GM23338 (cell line): Measurements from ENCODE around the gene SUSD1. TPM values are rescaled to one million over a fixed set of nuclear protein-coding genes. Genes with fewer than 3 reads are reported as not detected.

Experiments
- ATAC-seq: fragments of 200-7000 bp; cut with Tn5 transposase; 3 replicates; pipeline ENCODE4 v1.9.1; 2020
- DNase-seq: peaks from one replicate; pipeline ENCODE4 v3.0.0-alpha.2; 2015; ENCODE audit warnings: low spot score
- H2AFZ ChIP-seq: fragments of 200-600 bp; sonication (generic); 2 replicates; pipeline ENCODE4 v1.8.0; 2016; ENCODE audit warnings: antibody characterized with exemption, mild to moderate bottlenecking, moderate library complexity
- H3F3A ChIP-seq: fragments of 200-600 bp; sonication (generic); replicated peaks from 2 replicates; pipeline ENCODE4 v1.8.0; 2017; ENCODE audit warnings: antibody characterized with exemption, mixed run types, low read depth
- H3K27ac ChIP-seq: fragments of 200-600 bp; sonication (generic); 2 replicates; pipeline ENCODE4 v1.6.1; 2016; ENCODE audit warnings: low read depth
- H3K27me3 ChIP-seq: fragments of 200-600 bp; sonication (generic); 2 replicates; pipeline ENCODE4 v1.8.0; 2016; ENCODE audit warnings: mild to moderate bottlenecking, mixed run types, moderate library complexity; ENCODE audit not compliant: insufficient read depth
- H3K36me3 ChIP-seq: fragments of 200-600 bp; sonication (generic); 2 replicates; pipeline ENCODE4 v1.8.0; 2016; ENCODE audit warnings: mild to moderate bottlenecking; ENCODE audit not compliant: insufficient read depth
- H3K4me1 ChIP-seq: fragments of 200-600 bp; sonication (generic); 2 replicates; pipeline ENCODE4 v1.8.0; 2016; ENCODE audit warnings: mild to moderate bottlenecking, moderate library complexity; ENCODE audit not compliant: insufficient read depth
- H3K4me2 ChIP-seq: fragments of 200-600 bp; sonication (generic); 2 replicates; pipeline ENCODE4 v1.7.1; 2017; ENCODE audit warnings: mixed run types
- H3K4me3 ChIP-seq: fragments of 200-600 bp; sonication (generic); 2 replicates; pipeline ENCODE4 v1.6.1; 2016; ENCODE audit warnings: mixed run types
- H3K79me2 ChIP-seq: fragments of 200-600 bp; sonication (generic); replicated peaks from 2 replicates; pipeline ENCODE4 v1.8.0; 2017; ENCODE audit warnings: mild to moderate bottlenecking; ENCODE audit not compliant: insufficient read depth
- H3K9me2 ChIP-seq: fragments of 200-600 bp; sonication (generic); 2 replicates; pipeline ENCODE4 v1.8.0; 2017; ENCODE audit not compliant: insufficient read depth
- H4K20me1 ChIP-seq: fragments of 200-600 bp; sonication (generic); replicated peaks from 2 replicates; pipeline ENCODE4 v1.8.0; 2017; ENCODE audit warnings: mild to moderate bottlenecking; ENCODE audit not compliant: insufficient read depth
- H3K27ac Mint-ChIP-seq: 2 replicates; pipeline ENCODE4 v1.8.0; 2020; ENCODE audit warnings: inconsistent platforms, mild to moderate bottlenecking, moderate library complexity, mixed read lengths
- H3K27me3 Mint-ChIP-seq: 3 replicates; pipeline ENCODE4 v1.8.0; 2022; ENCODE audit warnings: low read depth, mild to moderate bottlenecking, moderate library complexity, mixed read lengths, inconsistent platforms; ENCODE audit not compliant: insufficient read depth, poor library complexity
- H3K36me3 Mint-ChIP-seq: 3 replicates; pipeline ENCODE4 v1.8.0; 2021; ENCODE audit warnings: low read depth, mild to moderate bottlenecking, inconsistent platforms, moderate library complexity, mixed read lengths
- H3K4me1 Mint-ChIP-seq: 3 replicates; pipeline ENCODE4 v1.8.0; 2020; ENCODE audit warnings: mild to moderate bottlenecking, inconsistent platforms, mixed read lengths
- H3K4me3 Mint-ChIP-seq: 3 replicates; pipeline ENCODE4 v1.8.0; 2021; ENCODE audit warnings: moderate library complexity, mild to moderate bottlenecking, inconsistent platforms, mixed read lengths
- H3K9me3 Mint-ChIP-seq: 3 replicates; pipeline ENCODE4 v1.8.0; 2020; ENCODE audit warnings: moderate library complexity, mild to moderate bottlenecking, inconsistent platforms, mixed read lengths
- EZH2 ChIP-seq: fragments of 200-600 bp; sonication (generic); IDR thresholded peaks from one replicate; pipeline ENCODE4 v1.8.0; 2017; ENCODE audit warnings: antibody characterized with exemption, mild to moderate bottlenecking, low read depth; ENCODE audit not compliant: unreplicated experiment
- JUNB ChIP-seq: IDR thresholded peaks from one replicate; pipeline ENCODE4 v1.6.1; 2016; ENCODE audit warnings: antibody characterized with exemption; ENCODE audit not compliant: unreplicated experiment
- POLR2AphosphoS5 ChIP-seq: IDR thresholded peaks from 2 replicates; pipeline ENCODE4 v1.6.1; 2016; ENCODE audit warnings: antibody characterized with exemption, low read depth
- ZNF114 ChIP-seq: fragments of 250-450 bp; sonication (Bioruptor Pico); IDR thresholded peaks from 2 replicates; pipeline ENCODE4 v1.5.0; 2020; ENCODE audit warnings: mild to moderate bottlenecking, moderate library complexity
- ZNF331 ChIP-seq: fragments of 250-450 bp; sonication (Bioruptor Pico); IDR thresholded peaks from 2 replicates; pipeline ENCODE4 v1.5.0; 2020; ENCODE audit warnings: low read depth, mild to moderate bottlenecking, moderate library complexity
- polyA plus RNA-seq: library from polyadenylated mRNA; unstranded; fragments of >200 nt; fragmentation: Nextera tagmentation; extraction: Ambion mirVana; gene quantifications from 2 replicates; pipeline ENCODE4 v1.2.1, GENCODE V29; 2016
- total RNA-seq: library from RNA; depleted of rRNA; stranded (reverse); fragments of >200 nt; shearing (Covaris generic); gene quantifications from 2 replicates; pipeline ENCODE4 v1.2.3, GENCODE V29; 2014
- TF ChIP-seq, protein P1 (sequence below): IDR thresholded peaks from one replicate; pipeline ENCODE4 v1.6.1; 2018; ENCODE audit warnings: antibody characterized with exemption; ENCODE audit not compliant: unreplicated experiment
- TF ChIP-seq, protein P2 (sequence below): IDR thresholded peaks from 2 replicates; pipeline ENCODE4 v1.6.1; 2016; ENCODE audit warnings: antibody characterized with exemption
- TF ChIP-seq, protein P3 (sequence below), 2 experiments: fragments of 200-600 bp in 1 of 2; sonication (generic) in 1 of 2; conservative IDR thresholded peaks; 2 replicates each; pipeline versions ENCODE4 v1.5.1 to v1.6.1; 2016 to 2017; ENCODE audit warnings: antibody characterized with exemption in 2 of 2, low read depth in 2 of 2, mild to moderate bottlenecking in 2 of 2, moderate library complexity in 1 of 2

Gene SUSD1
- total and polyA plus RNA-seq, 2 experiments from 2014 or later, result 1.2 to 6.4 TPM

DNA sequence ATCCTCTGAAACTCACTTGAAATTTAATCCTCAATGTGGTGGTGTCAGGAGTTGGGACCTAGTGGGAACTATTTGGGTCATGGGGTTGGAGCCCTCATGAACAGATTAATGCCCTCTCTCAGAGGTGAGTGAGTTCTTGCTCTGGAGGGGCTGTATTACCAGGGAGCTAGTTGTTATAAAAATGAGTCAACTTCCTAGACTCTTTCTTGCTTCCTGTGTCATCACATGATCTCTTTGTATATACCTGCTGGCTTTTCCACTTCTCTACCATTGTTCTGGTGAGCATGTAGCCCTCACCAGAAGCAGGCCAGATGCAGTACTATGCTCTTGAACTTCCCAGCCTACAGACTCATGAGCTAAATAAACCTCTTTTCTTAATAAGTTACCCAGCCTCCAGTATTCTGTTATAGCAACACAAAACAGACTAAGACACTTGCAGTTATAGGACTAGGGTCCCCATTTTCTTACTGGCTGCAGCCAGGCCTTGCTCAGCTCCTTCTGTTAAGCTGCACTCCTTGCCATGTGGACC lies 127.5 kb downstream of the SUSD1 start (continued):
- TF ChIP-seq ZNF331 (CRISPR knock-in tag) (no peak), JUNB (no peak)
- TF ChIP-seq, protein P1, sequence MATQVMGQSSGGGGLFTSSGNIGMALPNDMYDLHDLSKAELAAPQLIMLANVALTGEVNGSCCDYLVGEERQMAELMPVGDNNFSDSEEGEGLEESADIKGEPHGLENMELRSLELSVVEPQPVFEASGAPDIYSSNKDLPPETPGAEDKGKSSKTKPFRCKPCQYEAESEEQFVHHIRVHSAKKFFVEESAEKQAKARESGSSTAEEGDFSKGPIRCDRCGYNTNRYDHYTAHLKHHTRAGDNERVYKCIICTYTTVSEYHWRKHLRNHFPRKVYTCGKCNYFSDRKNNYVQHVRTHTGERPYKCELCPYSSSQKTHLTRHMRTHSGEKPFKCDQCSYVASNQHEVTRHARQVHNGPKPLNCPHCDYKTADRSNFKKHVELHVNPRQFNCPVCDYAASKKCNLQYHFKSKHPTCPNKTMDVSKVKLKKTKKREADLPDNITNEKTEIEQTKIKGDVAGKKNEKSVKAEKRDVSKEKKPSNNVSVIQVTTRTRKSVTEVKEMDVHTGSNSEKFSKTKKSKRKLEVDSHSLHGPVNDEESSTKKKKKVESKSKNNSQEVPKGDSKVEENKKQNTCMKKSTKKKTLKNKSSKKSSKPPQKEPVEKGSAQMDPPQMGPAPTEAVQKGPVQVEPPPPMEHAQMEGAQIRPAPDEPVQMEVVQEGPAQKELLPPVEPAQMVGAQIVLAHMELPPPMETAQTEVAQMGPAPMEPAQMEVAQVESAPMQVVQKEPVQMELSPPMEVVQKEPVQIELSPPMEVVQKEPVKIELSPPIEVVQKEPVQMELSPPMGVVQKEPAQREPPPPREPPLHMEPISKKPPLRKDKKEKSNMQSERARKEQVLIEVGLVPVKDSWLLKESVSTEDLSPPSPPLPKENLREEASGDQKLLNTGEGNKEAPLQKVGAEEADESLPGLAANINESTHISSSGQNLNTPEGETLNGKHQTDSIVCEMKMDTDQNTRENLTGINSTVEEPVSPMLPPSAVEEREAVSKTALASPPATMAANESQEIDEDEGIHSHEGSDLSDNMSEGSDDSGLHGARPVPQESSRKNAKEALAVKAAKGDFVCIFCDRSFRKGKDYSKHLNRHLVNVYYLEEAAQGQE, result no peak
- TF ChIP-seq, protein P2, sequence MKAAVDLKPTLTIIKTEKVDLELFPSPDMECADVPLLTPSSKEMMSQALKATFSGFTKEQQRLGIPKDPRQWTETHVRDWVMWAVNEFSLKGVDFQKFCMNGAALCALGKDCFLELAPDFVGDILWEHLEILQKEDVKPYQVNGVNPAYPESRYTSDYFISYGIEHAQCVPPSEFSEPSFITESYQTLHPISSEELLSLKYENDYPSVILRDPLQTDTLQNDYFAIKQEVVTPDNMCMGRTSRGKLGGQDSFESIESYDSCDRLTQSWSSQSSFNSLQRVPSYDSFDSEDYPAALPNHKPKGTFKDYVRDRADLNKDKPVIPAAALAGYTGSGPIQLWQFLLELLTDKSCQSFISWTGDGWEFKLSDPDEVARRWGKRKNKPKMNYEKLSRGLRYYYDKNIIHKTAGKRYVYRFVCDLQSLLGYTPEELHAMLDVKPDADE, result no peak
- TF ChIP-seq, protein P3, sequence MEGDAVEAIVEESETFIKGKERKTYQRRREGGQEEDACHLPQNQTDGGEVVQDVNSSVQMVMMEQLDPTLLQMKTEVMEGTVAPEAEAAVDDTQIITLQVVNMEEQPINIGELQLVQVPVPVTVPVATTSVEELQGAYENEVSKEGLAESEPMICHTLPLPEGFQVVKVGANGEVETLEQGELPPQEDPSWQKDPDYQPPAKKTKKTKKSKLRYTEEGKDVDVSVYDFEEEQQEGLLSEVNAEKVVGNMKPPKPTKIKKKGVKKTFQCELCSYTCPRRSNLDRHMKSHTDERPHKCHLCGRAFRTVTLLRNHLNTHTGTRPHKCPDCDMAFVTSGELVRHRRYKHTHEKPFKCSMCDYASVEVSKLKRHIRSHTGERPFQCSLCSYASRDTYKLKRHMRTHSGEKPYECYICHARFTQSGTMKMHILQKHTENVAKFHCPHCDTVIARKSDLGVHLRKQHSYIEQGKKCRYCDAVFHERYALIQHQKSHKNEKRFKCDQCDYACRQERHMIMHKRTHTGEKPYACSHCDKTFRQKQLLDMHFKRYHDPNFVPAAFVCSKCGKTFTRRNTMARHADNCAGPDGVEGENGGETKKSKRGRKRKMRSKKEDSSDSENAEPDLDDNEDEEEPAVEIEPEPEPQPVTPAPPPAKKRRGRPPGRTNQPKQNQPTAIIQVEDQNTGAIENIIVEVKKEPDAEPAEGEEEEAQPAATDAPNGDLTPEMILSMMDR (conservative IDR thresholded peaks at IDR 0.05; ENCODE audit: low read depth in 2 of 2), result no peak

DNA sequence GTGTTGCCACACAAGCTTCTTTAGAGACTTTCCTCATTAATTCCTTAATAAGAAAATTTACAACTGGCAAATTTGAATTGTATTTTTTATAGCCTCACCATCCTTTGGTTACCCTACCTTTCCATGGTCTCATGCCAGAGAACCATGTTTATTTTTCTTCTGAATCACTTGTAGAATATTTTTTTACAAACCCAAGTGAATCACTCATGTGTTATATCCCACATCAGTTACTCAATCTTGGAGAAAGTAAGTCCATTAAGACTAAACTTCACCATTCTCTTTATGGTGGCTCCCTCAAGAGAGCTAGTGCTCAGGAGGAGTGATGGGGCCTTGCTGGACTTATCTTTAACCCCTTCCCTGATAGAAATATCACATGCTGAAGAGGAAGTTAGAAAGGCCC lies 128.9 kb downstream of the SUSD1 start:
- H3K9me3 Mint-ChIP-seq, result no peaks in the 10 kb centered on the region; the same call in 2 of the 3 replicates
- H3K27me3 Mint-ChIP-seq, result peaks cover 2% of the 10 kb centered on the region
- no peaks in the 10 kb centered on the region for H3K79me2 ChIP-seq
- DNase-seq (no peak), ATAC-seq (no peak)
- no peaks in the 10 kb centered on the region for H4K20me1 ChIP-seq
- no peak overlapping the region for H3K4me3 Mint-ChIP-seq
- H3K36me3 ChIP-seq, result no peaks in the 10 kb centered on the region
- no peak overlapping the region for H3K4me3 ChIP-seq
- H3K4me1 ChIP-seq, result peaks cover 7% of the 10 kb centered on the region; the same call in 1 of the 2 replicates
- peaks cover 21% of the 10 kb centered on the region for H3K4me1 Mint-ChIP-seq
- H3K27ac Mint-ChIP-seq, result no peak overlapping the region
- no peak overlapping the region for H3K4me2 ChIP-seq
- H3F3A ChIP-seq, result no peaks in the 10 kb centered on the region
- H3K27ac ChIP-seq, result no peak overlapping the region
- H3K9me2 ChIP-seq, result peaks cover 14% of the 10 kb centered on the region
- no peaks in the 10 kb centered on the region for H3K27me3 ChIP-seq
- no peaks in the 10 kb centered on the region; the same call in 2 of the 3 replicates for H3K36me3 Mint-ChIP-seq
- H2AFZ ChIP-seq, result no peak overlapping the region
- TF ChIP-seq, protein P3 (conservative IDR thresholded peaks at IDR 0.05; ENCODE audit: low read depth in 2 of 2), result no peak
- TF ChIP-seq, protein P1, result no peak
- TF ChIP-seq EZH2 (no peak), POLR2AphosphoS5 (no peak), ZNF114 (no peak), JUNB (no peak)
